NT2/D1 (cell line): Measurements from ENCODE around the gene MALT1.

Source experiments
- YY1 ChIP-seq: IDR thresholded peaks from 2 replicates; pipeline ENCODE4 v1.6.1; 2011; ENCODE audit not compliant: insufficient read length, insufficient read depth
- ZNF274 ChIP-seq: IDR thresholded peaks from 2 replicates; pipeline ENCODE4 v1.6.1; 2011; ENCODE audit warnings: mild to moderate bottlenecking, low read depth, low read length

- no peak for TF ChIP-seq ZNF274
- no peak for TF ChIP-seq YY1
Observed at GRCh38 chr18:58637197-58637596, 34.1 kb upstream of the MALT1 start.
